ENCODE results near the gene CORO1C.

The CORO1C gene

GRCh38 chr12:108602976-108603704, 128.2 kb downstream of the CORO1C start:
- no peak overlapping the region for H3K4me3 ChIP-seq (ENCODE audit: low read depth, low read length)
- no peak for DNase-seq (ENCODE audit: low read depth)
- TF ChIP-seq, protein P1, sequence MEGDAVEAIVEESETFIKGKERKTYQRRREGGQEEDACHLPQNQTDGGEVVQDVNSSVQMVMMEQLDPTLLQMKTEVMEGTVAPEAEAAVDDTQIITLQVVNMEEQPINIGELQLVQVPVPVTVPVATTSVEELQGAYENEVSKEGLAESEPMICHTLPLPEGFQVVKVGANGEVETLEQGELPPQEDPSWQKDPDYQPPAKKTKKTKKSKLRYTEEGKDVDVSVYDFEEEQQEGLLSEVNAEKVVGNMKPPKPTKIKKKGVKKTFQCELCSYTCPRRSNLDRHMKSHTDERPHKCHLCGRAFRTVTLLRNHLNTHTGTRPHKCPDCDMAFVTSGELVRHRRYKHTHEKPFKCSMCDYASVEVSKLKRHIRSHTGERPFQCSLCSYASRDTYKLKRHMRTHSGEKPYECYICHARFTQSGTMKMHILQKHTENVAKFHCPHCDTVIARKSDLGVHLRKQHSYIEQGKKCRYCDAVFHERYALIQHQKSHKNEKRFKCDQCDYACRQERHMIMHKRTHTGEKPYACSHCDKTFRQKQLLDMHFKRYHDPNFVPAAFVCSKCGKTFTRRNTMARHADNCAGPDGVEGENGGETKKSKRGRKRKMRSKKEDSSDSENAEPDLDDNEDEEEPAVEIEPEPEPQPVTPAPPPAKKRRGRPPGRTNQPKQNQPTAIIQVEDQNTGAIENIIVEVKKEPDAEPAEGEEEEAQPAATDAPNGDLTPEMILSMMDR (IDR thresholded peaks at IDR 0.05; ENCODE audit: insufficient read depth, low read depth, low read length, missing control alignments) = no peak

DNA sequence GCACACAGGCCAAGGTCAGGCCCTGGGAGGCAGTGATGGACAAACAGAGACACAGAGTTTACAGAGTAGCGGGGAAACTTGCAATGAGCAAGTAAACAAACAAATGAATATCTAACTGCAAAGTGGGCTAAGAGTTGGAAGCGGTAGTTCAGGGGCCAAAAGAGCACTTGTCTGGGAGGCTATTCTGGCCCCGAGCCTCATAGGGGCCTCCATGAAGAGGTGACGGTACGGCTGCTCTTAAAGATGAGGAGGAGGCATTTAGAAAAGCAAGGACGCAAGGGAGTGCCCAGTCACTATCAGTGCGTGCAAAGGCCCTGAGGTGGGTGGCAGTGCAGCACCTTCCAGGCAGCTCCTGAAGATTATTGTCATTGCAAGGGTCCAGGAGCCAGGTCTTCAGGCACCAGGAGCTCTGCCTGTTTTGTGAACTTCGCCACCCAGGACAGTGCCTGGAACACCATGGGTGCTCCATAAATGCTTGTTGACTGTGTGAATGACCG, 129.1 kb downstream of the CORO1C start:
- no peak overlapping the region for H3K4me3 ChIP-seq (ENCODE audit: low read depth, low read length)
- DNase-seq (ENCODE audit: low read depth) = no peak
- TF ChIP-seq, protein P1 (IDR thresholded peaks at IDR 0.05; ENCODE audit: insufficient read depth, low read depth, low read length, missing control alignments) = no peak

GRCh38 chr12:108600702-108601007, 130.7 kb downstream of the CORO1C start:
- TF ChIP-seq, protein P1 (IDR thresholded peaks at IDR 0.05; ENCODE audit: insufficient read depth, low read depth, low read length, missing control alignments) = no peak
- DNase-seq (ENCODE audit: low read depth) = no peak
- H3K4me3 ChIP-seq (ENCODE audit: low read depth, low read length) = no peak overlapping the region

GRCh38 chr12:108599948-108600701, 131.2 kb downstream of the CORO1C start:
- DNase-seq (ENCODE audit: low read depth) = no peak
- TF ChIP-seq, protein P1 (IDR thresholded peaks at IDR 0.05; ENCODE audit: insufficient read depth, low read depth, low read length, missing control alignments) = no peak

GRCh38 chr12:108599541-108599940, 131.8 kb downstream of the CORO1C start:
- no peak overlapping the region for H3K4me3 ChIP-seq (ENCODE audit: low read depth, low read length)
- TF ChIP-seq, protein P1 (IDR thresholded peaks at IDR 0.05; ENCODE audit: insufficient read depth, low read depth, low read length, missing control alignments) = no peak
- DNase-seq (ENCODE audit: low read depth) = no peak

More at GRCh38 chr12:108599948-108600701, 131.2 kb downstream of the CORO1C start:
- H3K4me3 ChIP-seq (ENCODE audit: low read depth, low read length) = no peak overlapping the region

DNA sequence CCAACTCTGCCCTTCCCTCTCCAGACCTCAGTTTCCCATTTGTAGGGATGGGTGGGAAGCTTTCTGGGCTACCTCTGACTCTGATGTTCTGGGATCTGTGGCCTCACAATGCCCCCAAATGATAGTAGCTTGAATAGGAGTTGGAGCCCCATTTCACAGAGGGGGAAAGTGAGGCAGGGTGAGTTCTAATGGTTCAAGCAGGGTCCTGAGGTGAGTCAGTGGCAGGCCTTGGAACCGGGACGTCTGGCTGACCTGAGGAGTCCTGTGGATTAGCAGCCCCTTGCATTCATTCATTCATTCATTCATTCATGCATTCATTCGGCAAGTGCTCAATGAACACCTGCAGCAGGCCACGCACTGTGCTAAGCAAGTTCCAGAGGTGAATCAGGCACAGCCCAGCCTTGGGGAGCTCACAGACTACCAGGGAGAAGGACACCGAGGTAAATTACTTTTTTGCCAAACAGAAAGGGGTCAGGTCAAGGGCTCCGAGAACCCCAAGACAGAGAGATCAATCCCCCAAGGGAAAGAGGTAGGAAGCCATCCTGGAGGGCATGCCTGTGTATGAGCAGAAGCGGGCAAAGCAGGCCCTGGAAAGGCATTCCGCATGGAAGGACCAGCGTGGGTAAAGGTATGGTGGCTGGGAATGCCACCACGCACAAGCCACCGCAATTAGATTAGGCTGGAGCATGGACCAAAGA, 132.6 kb downstream of the CORO1C start:
- H3K4me3 ChIP-seq (ENCODE audit: low read depth, low read length) = no peak overlapping the region
- TF ChIP-seq, protein P1 (IDR thresholded peaks at IDR 0.05; ENCODE audit: insufficient read depth, low read depth, low read length, missing control alignments) = no peak
- no peak for DNase-seq (ENCODE audit: low read depth)

All from GM12865 (cell line).